ENCODE measurements around the gene FOXO3. TPM values are rescaled to one million over a fixed set of nuclear protein-coding genes. Genes with fewer than 3 reads are reported as not detected.
A peak's percentile ranks its signal among the peaks of the same experiment; 100 is the strongest.

Gene FOXO3
- 30.9 and 31.9 TPM in 2 replicates for polyA plus RNA-seq (2013)

GRCh38 chr6:108560463-108561308 lies at the start of gene FOXO3:
FOXO3 (plus strand) TSS chr6:108560917; CDS start chr6:108561209, 292 bp downstream.
- H3K14ac ChIP-seq (ENCODE audit: low read length), result peak within 1 kb of the TSS; percentile 92
- peak within 1 kb of the TSS; percentile 67 for H4K91ac ChIP-seq (ENCODE audit: low read depth, low read length)
- H4K12ac ChIP-seq (ENCODE audit: low read depth, low read length), result peak within 1 kb of the TSS; percentile 58
- peak within 1 kb of the TSS; percentile 85 for H2BK5ac ChIP-seq (ENCODE audit: low read depth, low read length, poor library complexity)
- H2AK5ac ChIP-seq (ENCODE audit: low read length), result peak within 1 kb of the TSS; percentile 87
- peak within 1 kb of the TSS; percentile 83 for H4K8ac ChIP-seq (ENCODE audit: low read depth, low read length)
- peak within 1 kb of the TSS; percentile 90 for H3K4me2 ChIP-seq (ENCODE audit: low read length)
- no peak within 1 kb of the TSS for H3K23ac ChIP-seq (ENCODE audit: low read length)
- peak; percentile 91 to 93 for DNase-seq
- H3K9ac ChIP-seq (ENCODE audit: low read length), result peak within 1 kb of the TSS; percentile 82
- peaks cover 25% of the 10 kb centered on the region for H3K79me2 ChIP-seq (ENCODE audit: control insufficient read depth, insufficient read depth, low read length, poor library complexity)
- no peaks in the 10 kb centered on the region for H3K36me3 ChIP-seq (ENCODE audit: control insufficient read depth in 1 of 2, insufficient read depth in 2 of 2, low read length in 2 of 2)
- no peaks in the 10 kb centered on the region for H3K27me3 ChIP-seq (ENCODE audit: insufficient read depth, low read length)
- H2BK12ac ChIP-seq (ENCODE audit: low read length), result peak within 1 kb of the TSS; percentile 51
- peak within 1 kb of the TSS; percentile 74 for H2AFZ ChIP-seq (ENCODE audit: insufficient read depth, low read length, poor library complexity)
- peak within 1 kb of the TSS; percentile 85 for H2BK120ac ChIP-seq (ENCODE audit: insufficient read depth, low read length, poor library complexity)
- WGBS (ENCODE audit: extremely low coverage, insufficient coverage, insufficient read length), result no CpG with 5 or more reads among the region's 110 CpGs
- peak within 1 kb of the TSS; percentile 98 for H3K18ac ChIP-seq (ENCODE audit: low read length)
- peak within 1 kb of the TSS; percentile 92 for H3K4me3 ChIP-seq (ENCODE audit: low read depth, low read length)
- H3K4me1 ChIP-seq (ENCODE audit: control insufficient read depth in 1 of 2, insufficient read depth in 2 of 2, low read length in 2 of 2), result peaks cover 9 to 12% of the 10 kb centered on the region in 2 experiments
- H3K9me3 ChIP-seq (ENCODE audit: insufficient read depth, low read depth, low read length), result peaks cover 3% of the 10 kb centered on the region
- H3K79me1 ChIP-seq (ENCODE audit: low read length), result peaks cover 34% of the 10 kb centered on the region
- peak within 1 kb of the TSS; percentile 98 for H3K4ac ChIP-seq (ENCODE audit: low read depth, low read length)
- H3K27ac ChIP-seq (ENCODE audit: low read depth, low read length), result peak within 1 kb of the TSS; percentile 83

GRCh38 chr6:108518714-108519576 lies 41.8 kb upstream of the FOXO3 start:
- Histone ChIP-seq H3K4ac (ENCODE audit: low read depth, low read length) (no peak overlapping the region), H2BK120ac (ENCODE audit: insufficient read depth, low read length, poor library complexity) (no peak overlapping the region), H3K4me2 (ENCODE audit: low read length) (no peak overlapping the region), H3K27ac (ENCODE audit: low read depth, low read length) (no peak overlapping the region), H3K9me3 (ENCODE audit: insufficient read depth, low read depth, low read length) (no peaks in the 10 kb centered on the region), H3K9ac (ENCODE audit: low read length) (no peak overlapping the region), H3K4me1 (ENCODE audit: control insufficient read depth in 1 of 2, insufficient read depth in 2 of 2, low read length in 2 of 2) (peaks cover 0 to 2% of the 10 kb centered on the region in 2 experiments), H3K79me1 (ENCODE audit: low read length) (no peaks in the 10 kb centered on the region), H4K91ac (ENCODE audit: low read depth, low read length) (no peak overlapping the region), H3K18ac (ENCODE audit: low read length) (no peak overlapping the region), H3K4me3 (ENCODE audit: low read depth, low read length) (no peak overlapping the region), H3K23ac (ENCODE audit: low read length) (no peak overlapping the region), H3K36me3 (ENCODE audit: control insufficient read depth in 1 of 2, insufficient read depth in 2 of 2, low read length in 2 of 2) (no peaks in the 10 kb centered on the region), H4K12ac (ENCODE audit: low read depth, low read length) (no peak overlapping the region), H3K14ac (ENCODE audit: low read length) (no peak overlapping the region), H2BK12ac (ENCODE audit: low read length) (no peak overlapping the region), H2AFZ (ENCODE audit: insufficient read depth, low read length, poor library complexity) (no peak overlapping the region), H3K79me2 (ENCODE audit: control insufficient read depth, insufficient read depth, low read length, poor library complexity) (no peaks in the 10 kb centered on the region), H3K27me3 (ENCODE audit: insufficient read depth, low read length) (no peaks in the 10 kb centered on the region), H4K8ac (ENCODE audit: low read depth, low read length) (no peak overlapping the region), H2AK5ac (ENCODE audit: low read length) (no peak overlapping the region), H2BK5ac (ENCODE audit: low read depth, low read length, poor library complexity) (no peak overlapping the region)
- peak in 1 of 2 donors; percentile 60 for DNase-seq
- no CpG with 5 or more reads among the region's 5 CpGs for WGBS (ENCODE audit: extremely low coverage, insufficient coverage, insufficient read length)

DNA sequence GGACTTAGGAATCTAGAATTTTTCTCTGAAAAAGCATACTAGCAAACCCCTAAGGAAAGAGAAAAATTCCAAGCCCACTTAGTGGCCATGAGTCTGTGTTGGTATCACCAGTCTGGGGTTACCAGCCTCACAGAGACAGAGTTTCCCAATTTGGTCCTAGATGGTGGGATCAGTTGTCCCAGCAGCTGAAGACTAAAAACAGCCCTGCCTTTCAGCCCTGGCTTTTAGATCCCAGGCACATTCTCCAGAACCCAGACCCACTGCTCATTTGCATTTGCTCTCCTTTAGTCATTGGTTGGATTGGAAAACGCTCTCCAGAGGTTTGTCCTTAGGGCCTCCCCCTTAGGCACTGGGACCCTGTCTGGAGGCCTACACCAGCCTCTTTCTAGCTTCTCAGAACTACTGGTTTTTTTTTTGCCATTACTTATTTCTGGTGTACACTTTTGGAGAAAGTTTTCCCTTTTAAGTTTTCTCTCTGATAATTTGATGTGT lies 39.1 kb upstream of the FOXO3 start:
- Histone ChIP-seq H3K9me3 (ENCODE audit: insufficient read depth, low read depth, low read length) (no peaks in the 10 kb centered on the region), H3K79me1 (ENCODE audit: low read length) (no peaks in the 10 kb centered on the region), H2AFZ (ENCODE audit: insufficient read depth, low read length, poor library complexity) (no peak overlapping the region), H3K4me3 (ENCODE audit: low read depth, low read length) (no peak overlapping the region), H3K18ac (ENCODE audit: low read length) (no peak overlapping the region), H3K27ac (ENCODE audit: low read depth, low read length) (no peak overlapping the region), H3K4me2 (ENCODE audit: low read length) (no peak overlapping the region), H3K27me3 (ENCODE audit: insufficient read depth, low read length) (no peaks in the 10 kb centered on the region), H3K4ac (ENCODE audit: low read depth, low read length) (no peak overlapping the region), H3K4me1 (ENCODE audit: control insufficient read depth in 1 of 2, insufficient read depth in 2 of 2, low read length in 2 of 2) (peaks cover 0 to 7% of the 10 kb centered on the region in 2 experiments), H3K36me3 (ENCODE audit: control insufficient read depth in 1 of 2, insufficient read depth in 2 of 2, low read length in 2 of 2) (no peaks in the 10 kb centered on the region), H2BK120ac (ENCODE audit: insufficient read depth, low read length, poor library complexity) (no peak overlapping the region), H3K14ac (ENCODE audit: low read length) (no peak overlapping the region), H4K8ac (ENCODE audit: low read depth, low read length) (no peak overlapping the region), H3K23ac (ENCODE audit: low read length) (no peak overlapping the region), H4K91ac (ENCODE audit: low read depth, low read length) (no peak overlapping the region), H2AK5ac (ENCODE audit: low read length) (no peak overlapping the region), H2BK5ac (ENCODE audit: low read depth, low read length, poor library complexity) (no peak overlapping the region), H2BK12ac (ENCODE audit: low read length) (no peak overlapping the region), H3K9ac (ENCODE audit: low read length) (no peak overlapping the region), H3K79me2 (ENCODE audit: control insufficient read depth, insufficient read depth, low read length, poor library complexity) (no peaks in the 10 kb centered on the region), H4K12ac (ENCODE audit: low read depth, low read length) (no peak overlapping the region)
- no CpG with 5 or more reads among the region's 1 CpG for WGBS (ENCODE audit: extremely low coverage, insufficient coverage, insufficient read length)
- no peak for DNase-seq

GRCh38 chr6:108523697-108524096 lies 37.0 kb upstream of the FOXO3 start:
- no peaks in the 10 kb centered on the region for H3K79me1 ChIP-seq (ENCODE audit: low read length)
- no peaks in the 10 kb centered on the region for H3K27me3 ChIP-seq (ENCODE audit: insufficient read depth, low read length)
- H3K9me3 ChIP-seq (ENCODE audit: insufficient read depth, low read depth, low read length), result no peaks in the 10 kb centered on the region
- peaks cover 0 to 7% of the 10 kb centered on the region in 2 experiments for H3K4me1 ChIP-seq (ENCODE audit: control insufficient read depth in 1 of 2, insufficient read depth in 2 of 2, low read length in 2 of 2)
- H2BK12ac ChIP-seq (ENCODE audit: low read length), result no peak overlapping the region
- no peak overlapping the region for H3K27ac ChIP-seq (ENCODE audit: low read depth, low read length)
- no peak overlapping the region for H2AFZ ChIP-seq (ENCODE audit: insufficient read depth, low read length, poor library complexity)
- H2AK5ac ChIP-seq (ENCODE audit: low read length), result no peak overlapping the region
- H3K36me3 ChIP-seq (ENCODE audit: control insufficient read depth in 1 of 2, insufficient read depth in 2 of 2, low read length in 2 of 2), result no peaks in the 10 kb centered on the region
- no peak overlapping the region for H4K12ac ChIP-seq (ENCODE audit: low read depth, low read length)
- H3K14ac ChIP-seq (ENCODE audit: low read length), result no peak overlapping the region
- H4K91ac ChIP-seq (ENCODE audit: low read depth, low read length), result no peak overlapping the region
- H2BK5ac ChIP-seq (ENCODE audit: low read depth, low read length, poor library complexity), result no peak overlapping the region
- no peak overlapping the region for H3K4me2 ChIP-seq (ENCODE audit: low read length)
- no peak overlapping the region for H3K23ac ChIP-seq (ENCODE audit: low read length)
- H3K79me2 ChIP-seq (ENCODE audit: control insufficient read depth, insufficient read depth, low read length, poor library complexity), result no peaks in the 10 kb centered on the region
- H3K9ac ChIP-seq (ENCODE audit: low read length), result no peak overlapping the region
- H4K8ac ChIP-seq (ENCODE audit: low read depth, low read length), result no peak overlapping the region
- no peak overlapping the region for H3K18ac ChIP-seq (ENCODE audit: low read length)
- WGBS (ENCODE audit: extremely low coverage, insufficient coverage, insufficient read length), result 100% methylated on average over 1 of the region's 2 CpGs
- H2BK120ac ChIP-seq (ENCODE audit: insufficient read depth, low read length, poor library complexity), result no peak overlapping the region
- H3K4ac ChIP-seq (ENCODE audit: low read depth, low read length), result no peak overlapping the region
- no peak for DNase-seq
- no peak overlapping the region for H3K4me3 ChIP-seq (ENCODE audit: low read depth, low read length)

Measured in trophoblast cell (in vitro differentiated cells and primary cell).